Skeletal muscle cell (primary cell): ENCODE measurements around the gene MYL3.
"Not testable (repeated sequence)": the region's sequence is repeated elsewhere in the genome, so short reads cannot be mapped to it uniquely, and the experiment has no call there.

Experiments
- DNase-seq: peaks from one replicate; pipeline ENCODE4 v3.0.0-alpha.2; 2010; ENCODE audit warnings: low read depth
- H3K4me3 ChIP-seq: 2 replicates; pipeline ENCODE4 v1.5.1; 2011; ENCODE audit warnings: low read depth, mild to moderate bottlenecking, control low read depth, low read length, moderate library complexity

Gene MYL3

GRCh38 chr3:46838301-46838700 lies 24.9 kb downstream of the MYL3 start:
- no peak overlapping the region for H3K4me3 ChIP-seq
- DNase-seq, result no peak

GRCh38 chr3:46835491-46835890 lies 27.8 kb downstream of the MYL3 start:
- no peak overlapping the region for H3K4me3 ChIP-seq
- DNase-seq, result no peak

- no peak for DNase-seq
- H3K4me3 ChIP-seq, result no peak overlapping the region
Observed at GRCh38 chr3:46835054-46835453, 28.2 kb downstream of the MYL3 start.

- no peak overlapping the region for H3K4me3 ChIP-seq
- no peak for DNase-seq
Observed at GRCh38 chr3:46833346-46834300, 29.6 kb downstream of the MYL3 start.

GRCh38 chr3:46831841-46832240 lies 31.4 kb downstream of the MYL3 start:
- no peak overlapping the region for H3K4me3 ChIP-seq
- no peak for DNase-seq

- no peak overlapping the region for H3K4me3 ChIP-seq
- DNase-seq, result no peak
Observed at GRCh38 chr3:46831316-46831715, 31.9 kb downstream of the MYL3 start.

- DNase-seq, result no peak
- H3K4me3 ChIP-seq, result no peak overlapping the region
Observed at GRCh38 chr3:46830801-46831200, 32.4 kb downstream of the MYL3 start.

- no peak for DNase-seq
- no peak overlapping the region for H3K4me3 ChIP-seq
Observed at GRCh38 chr3:46829699-46830208, 33.5 kb downstream of the MYL3 start.

GRCh38 chr3:46825450-46825849 lies 37.8 kb downstream of the MYL3 start:
- DNase-seq, result no peak
- H3K4me3 ChIP-seq, result no peak overlapping the region

- DNase-seq, result no peak
- H3K4me3 ChIP-seq, result no peak overlapping the region
Observed at GRCh38 chr3:46824211-46824970, 38.9 kb downstream of the MYL3 start.

- not testable (repeated sequence) for DNase-seq, H3K4me3 ChIP-seq
Observed at GRCh38 chr3:46823314-46823713, 39.9 kb downstream of the MYL3 start.

- no peak for DNase-seq
- H3K4me3 ChIP-seq, result no peak overlapping the region
Observed at GRCh38 chr3:46821553-46821952, 41.7 kb downstream of the MYL3 start.

- no peak overlapping the region for H3K4me3 ChIP-seq
- DNase-seq, result no peak
Observed at GRCh38 chr3:46820852-46821251, 42.4 kb downstream of the MYL3 start.

GRCh38 chr3:46812237-46812791 lies 50.9 kb downstream of the MYL3 start:
- peak; percentile 5 for DNase-seq
- H3K4me3 ChIP-seq, result peak overlapping the region; percentile 36

- H3K4me3 ChIP-seq, result no peak overlapping the region
- no peak for DNase-seq
Observed at GRCh38 chr3:46811615-46812236, 51.5 kb downstream of the MYL3 start.

- not testable (repeated sequence) for DNase-seq
Observed at GRCh38 chr3:46808766-46809165, 54.5 kb downstream of the MYL3 start.

More at GRCh38 chr3:46808766-46809165, 54.5 kb downstream of the MYL3 start:
- not testable (repeated sequence) for H3K4me3 ChIP-seq
